ENCODE measurements around the gene DDRGK1. TPM values are rescaled to one million over a fixed set of nuclear protein-coding genes. Genes with fewer than 3 reads are reported as not detected.

Gene DDRGK1
- polyA plus RNA-seq, 2 of the 4 experiments (the other 2 are of a cell fraction): 87.4 to 120 TPM

GRCh38 chr20:3166338-3166912, 38.1 kb downstream of the DDRGK1 start:
- Histone ChIP-seq H3K27ac (no peak overlapping the region), H3K9me3 (no peaks in the 10 kb centered on the region), H3K4me3 (no peak overlapping the region), H3K4me1 (no peaks in the 10 kb centered on the region), H3K4me2 (no peak overlapping the region)
- no peak for TF ChIP-seq E2F6 (IDR thresholded peaks at IDR 0.05; ENCODE audit: borderline replicate concordance, low read depth)
- TF ChIP-seq NFE2L2 (conservative IDR thresholded peaks at IDR 0.05; ENCODE audit: low read length): no peak
- no peak for TF ChIP-seq REST (IDR thresholded peaks at IDR 0.05)
- no peak for TF ChIP-seq POLR2AphosphoS2 (conservative IDR thresholded peaks at IDR 0.05; ENCODE audit: low read length)
- no peak for TF ChIP-seq HDAC2 (IDR thresholded peaks at IDR 0.05)
- no peak for TF ChIP-seq ZFP36 (IDR thresholded peaks at IDR 0.05; ENCODE audit: borderline replicate concordance, partially characterized antibody)
- TF ChIP-seq FOSL2 (IDR thresholded peaks at IDR 0.05): no peak
- TF ChIP-seq FOSL2 (CRISPR knock-in tag; IDR thresholded peaks at IDR 0.05): no peak
- no peak for TF ChIP-seq ELK1 (IDR thresholded peaks at IDR 0.05; ENCODE audit: low read depth, low read length)
- TF ChIP-seq CTCF (IDR thresholded peaks at IDR 0.05): no peak
- ATAC-seq (no peak), DNase-seq (ENCODE audit: low read depth in 1 of 2, low spot score in 1 of 2) (no peak), FAIRE-seq (no peak)
- WGBS (ENCODE audit: missing lambda C conversion rate): 86% methylated on average over 6 of the region's 13 CpGs
- ChIA-PET CTCF (interaction anchor here (1.1 kb wide), 1 partner anchor 12 kb away, joined by 3 read pairs; no protein-coding TSS in a partner anchor), POLR2A (no interaction called here)

GRCh38 chr20:3165473-3166337, 38.8 kb downstream of the DDRGK1 start:
- POLR2A ChIA-PET: no interaction called here
- FAIRE-seq: no peak
- H3K9me3 ChIP-seq: no peaks in the 10 kb centered on the region
- no peak for DNase-seq (ENCODE audit: low read depth in 1 of 2, low spot score in 1 of 2)
- peak in 1 of 2 experiments; percentile 10; a peak in 2 of 6 replicates for ATAC-seq
- H3K4me2 ChIP-seq: no peak overlapping the region
- H3K4me3 ChIP-seq: no peak overlapping the region
- H3K4me1 ChIP-seq: no peaks in the 10 kb centered on the region
- H3K27ac ChIP-seq: no peak overlapping the region
- WGBS (ENCODE audit: missing lambda C conversion rate): 91% methylated on average over 41 of the region's 45 CpGs
- no peak for TF ChIP-seq MAZ (IDR thresholded peaks at IDR 0.05; ENCODE audit: borderline replicate concordance, low read depth, low read length)
- no peak for TF ChIP-seq HES2 (IDR thresholded peaks at IDR 0.05)
- no peak for TF ChIP-seq ELK1 (IDR thresholded peaks at IDR 0.05; ENCODE audit: low read depth, low read length)
- no peak for TF ChIP-seq ZFP36 (IDR thresholded peaks at IDR 0.05; ENCODE audit: borderline replicate concordance, partially characterized antibody)
- TF ChIP-seq CBX8 (IDR thresholded peaks at IDR 0.05): no peak
- no peak for TF ChIP-seq SREBF2 (IDR thresholded peaks at IDR 0.05)
- TF ChIP-seq RFX5 (IDR thresholded peaks at IDR 0.05): no peak
- no peak for TF ChIP-seq CBX2 (IDR thresholded peaks at IDR 0.05; ENCODE audit: borderline replicate concordance, low read depth)
- CTCF ChIA-PET: interaction anchor here (1.1 to 2.6 kb wide), 2 partner anchors 13 to 48 kb away, joined by 3 to 7 read pairs; no protein-coding TSS in a partner anchor
